HTERT RPE-1 (cell line): ENCODE measurements around the gene SIK3.
"Not testable (repeated sequence)": the region's sequence is repeated elsewhere in the genome, so short reads cannot be mapped to it uniquely, and the experiment has no call there.

Experiments used
- in situ Hi-C: fragments of 300-500 bp; cut with MboI; formaldehyde crosslinking; loops from 4 replicates; pipeline ENCODE4 v1.14.3; 2020; ENCODE audit warnings: low sequenced_read_pairs

SIK3 gene

GRCh38 chr11:116847612-116848011 lies 250.6 kb downstream of the SIK3 start:
- in situ Hi-C loops = no loop called here

GRCh38 chr11:116844722-116845121 lies 253.5 kb downstream of the SIK3 start:
- in situ Hi-C loops = no loop called here

GRCh38 chr11:116843661-116844060 lies 254.6 kb downstream of the SIK3 start:
- in situ Hi-C loops = no loop called here

- in situ Hi-C loops = no loop called here
Measured at GRCh38 chr11:116842909-116843308, 255.3 kb downstream of the SIK3 start.

GRCh38 chr11:116842117-116842516 lies 256.1 kb downstream of the SIK3 start:
- in situ Hi-C loops = no loop called here

GRCh38 chr11:116840746-116841296 lies 257.4 kb downstream of the SIK3 start:
- in situ Hi-C loops = no loop called here

DNA sequence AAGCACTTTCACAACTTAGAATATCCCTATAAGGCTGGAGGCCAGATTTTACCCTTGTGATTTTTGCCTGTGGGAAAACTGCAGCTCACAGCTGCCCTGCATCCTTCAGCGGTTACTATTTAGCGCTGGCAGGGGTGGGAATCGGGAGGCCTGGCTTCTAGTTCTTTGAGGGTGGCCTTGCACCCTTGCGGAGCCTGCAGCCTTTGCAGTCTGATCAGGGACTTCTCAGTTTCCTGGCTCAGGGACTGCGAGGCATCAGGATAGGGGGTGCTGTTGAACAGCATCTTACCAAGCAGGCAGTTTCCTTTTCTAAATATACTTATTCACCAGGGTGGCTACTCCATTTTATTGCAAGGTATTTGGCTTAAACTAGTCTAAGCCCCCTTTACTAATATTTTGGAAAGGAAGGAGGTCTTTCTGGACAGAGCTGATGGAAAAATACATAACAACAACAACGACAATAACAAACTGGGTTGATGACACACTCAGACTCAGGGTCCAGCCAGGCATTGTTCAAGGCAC lies 257.9 kb downstream of the SIK3 start:
- in situ Hi-C loops = no loop called here

- in situ Hi-C loops = no loop called here
Measured at GRCh38 chr11:116838321-116839084, 259.7 kb downstream of the SIK3 start.

DNA sequence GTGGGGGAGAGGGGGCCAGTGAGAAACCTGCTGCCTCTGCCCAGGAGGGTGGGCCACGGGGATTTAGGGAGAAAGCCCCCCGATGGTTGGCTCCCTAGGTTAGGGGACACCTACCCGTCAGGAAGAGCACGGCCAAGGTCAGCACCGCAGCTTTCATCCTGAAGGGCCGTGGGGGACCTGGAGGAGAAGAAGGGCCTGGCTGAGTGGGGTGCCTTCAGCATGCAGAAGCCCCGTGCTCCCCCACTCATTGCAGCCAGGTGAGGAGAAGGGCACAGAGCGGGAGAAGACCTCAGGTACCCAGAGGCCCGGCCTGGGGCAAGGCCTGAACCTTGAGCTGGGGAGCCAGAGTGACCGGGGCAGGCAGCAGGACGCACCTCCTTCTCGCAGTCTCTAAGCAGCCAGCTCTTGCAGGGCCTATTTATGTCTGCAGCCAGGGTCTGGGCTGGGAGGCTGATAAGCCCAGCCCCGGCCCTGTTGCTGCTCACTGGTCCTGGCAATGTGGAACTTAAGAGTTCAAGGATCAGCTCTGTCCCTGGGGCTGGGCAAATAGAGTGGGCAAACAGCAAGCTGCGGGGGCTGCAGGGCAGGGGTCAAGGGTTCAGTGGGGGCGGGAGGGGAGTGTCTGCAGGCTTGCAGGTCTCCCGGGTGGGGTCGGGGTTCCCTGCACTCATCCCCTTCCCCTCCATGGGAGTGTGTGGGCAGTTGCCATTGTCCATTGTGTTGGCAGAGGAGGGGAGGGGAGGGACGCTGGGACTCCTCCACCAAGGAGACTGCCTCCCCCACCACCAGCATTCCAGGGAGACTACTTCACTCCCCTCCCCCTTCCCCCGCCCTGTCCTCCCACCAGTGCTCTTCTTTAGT lies 260.8 kb downstream of the SIK3 start, which contains the start of gene APOA1:
APOA1 (minus strand) TSS at position 392 of the 861 bp plus-strand sequence; CDS start at position 157, 235 bp downstream.
- in situ Hi-C loops = no loop called here

GRCh38 chr11:116836632-116836991 lies 261.6 kb downstream of the SIK3 start:
- in situ Hi-C loops = no loop called here

- in situ Hi-C loops = no loop called here
Measured at GRCh38 chr11:116835791-116836631, 262.2 kb downstream of the SIK3 start.

GRCh38 chr11:116835042-116835772 lies 263.0 kb downstream of the SIK3 start:
- in situ Hi-C loops = no loop called here

GRCh38 chr11:116834535-116835041 lies 263.6 kb downstream of the SIK3 start:
- in situ Hi-C loops = not testable (repeated sequence)

GRCh38 chr11:116833816-116834534 lies 264.3 kb downstream of the SIK3 start:
- in situ Hi-C loops = no loop called here

DNA sequence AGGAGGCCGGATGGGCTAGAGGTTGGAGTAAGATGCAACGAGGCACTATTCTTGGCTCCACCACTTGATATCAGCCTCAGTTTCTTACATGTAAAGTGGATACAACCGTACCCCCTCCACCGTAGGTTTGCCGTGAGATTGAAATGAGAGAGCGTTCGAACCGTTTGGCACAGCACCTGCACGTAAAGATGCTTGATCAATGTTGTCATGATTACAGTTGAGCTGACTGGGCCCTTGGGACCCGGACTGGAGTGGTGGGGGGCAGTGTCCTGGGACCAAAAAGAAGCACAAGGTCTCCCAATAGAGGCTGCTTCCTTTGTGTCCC lies 264.8 kb downstream of the SIK3 start:
- in situ Hi-C loops = no loop called here

DNA sequence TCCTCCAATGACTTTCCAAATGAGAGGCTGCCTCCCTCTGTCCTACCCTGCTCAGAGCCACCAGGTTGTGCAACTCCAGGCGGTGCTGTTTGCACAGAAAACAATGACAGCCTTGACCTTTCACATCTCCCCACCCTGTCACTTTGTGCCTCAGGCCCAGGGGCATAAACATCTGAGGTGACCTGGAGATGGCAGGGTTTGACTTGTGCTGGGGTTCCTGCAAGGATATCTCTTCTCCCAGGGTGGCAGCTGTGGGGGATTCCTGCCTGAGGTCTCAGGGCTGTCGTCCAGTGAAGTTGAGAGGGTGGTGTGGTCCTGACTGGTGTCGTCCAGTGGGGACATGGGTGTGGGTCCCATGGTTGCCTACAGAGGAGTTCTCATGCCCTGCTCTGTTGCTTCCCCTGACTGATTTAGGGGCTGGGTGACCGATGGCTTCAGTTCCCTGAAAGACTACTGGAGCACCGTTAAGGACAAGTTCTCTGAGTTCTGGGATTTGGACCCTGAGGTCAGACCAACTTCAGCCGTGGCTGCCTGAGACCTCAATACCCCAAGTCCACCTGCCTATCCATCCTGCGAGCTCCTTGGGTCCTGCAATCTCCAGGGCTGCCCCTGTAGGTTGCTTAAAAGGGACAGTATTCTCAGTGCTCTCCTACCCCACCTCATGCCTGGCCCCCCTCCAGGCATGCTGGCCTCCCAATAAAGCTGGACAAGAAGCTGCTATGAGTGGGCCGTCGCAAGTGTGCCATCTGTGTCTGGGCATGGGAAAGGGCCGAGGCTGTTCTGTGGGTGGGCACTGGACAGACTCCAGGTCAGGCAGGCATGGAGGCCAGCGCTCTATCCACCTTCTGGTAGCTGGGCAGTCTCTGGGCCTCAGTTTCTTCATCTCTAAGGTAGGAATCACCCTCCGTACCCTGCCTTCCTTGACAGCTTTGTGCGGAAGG lies 265.6 kb downstream of the SIK3 start:
- in situ Hi-C loops = no loop called here

DNA sequence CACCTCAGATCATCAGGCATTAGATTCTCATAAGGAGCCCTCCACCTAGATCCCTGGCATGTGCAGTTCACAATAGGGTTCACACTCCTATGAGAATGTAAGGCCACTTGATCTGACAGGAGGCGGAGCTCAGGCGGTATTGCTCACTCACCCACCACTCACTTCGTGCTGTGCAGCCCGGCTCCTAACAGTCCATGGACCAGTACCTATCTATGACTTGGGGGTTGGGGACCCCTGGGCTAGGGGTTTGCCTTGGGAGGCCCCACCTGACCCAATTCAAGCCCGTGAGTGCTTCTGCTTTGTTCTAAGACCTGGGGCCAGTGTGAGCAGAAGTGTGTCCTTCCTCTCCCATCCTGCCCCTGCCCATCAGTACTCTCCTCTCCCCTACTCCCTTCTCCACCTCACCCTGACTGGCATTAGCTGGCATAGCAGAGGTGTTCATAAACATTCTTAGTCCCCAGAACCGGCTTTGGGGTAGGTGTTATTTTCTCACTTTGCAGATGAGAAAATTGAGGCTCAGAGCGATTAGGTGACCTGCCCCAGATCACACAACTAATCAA lies 266.4 kb downstream of the SIK3 start:
- in situ Hi-C loops = no loop called here
